K562 (cell line): ENCODE results near the gene SLC29A2. TPM values are rescaled to one million over a fixed set of nuclear protein-coding genes. Genes with fewer than 3 reads are reported as not detected.

ENCODE experiments used
- BRD9 ChIP-seq: fragments of 450-650 bp; IDR thresholded peaks from 2 replicates; pipeline ENCODE4 v1.6.1; 2018; ENCODE audit warnings: low read depth; ENCODE audit not compliant: partially characterized antibody
- FIP1L1 ChIP-seq: fragments of 200-400 bp; formaldehyde crosslinking; IDR thresholded peaks from 2 replicates; pipeline ENCODE4 v1.6.1; 2018; ENCODE audit warnings: mild to moderate bottlenecking, low read depth, low read length; ENCODE audit not compliant: poor library complexity, severe bottlenecking
- MEF2D ChIP-seq: conservative IDR thresholded peaks from 2 replicates; pipeline ENCODE4 v1.6.1; 2016; ENCODE audit warnings: low read depth, missing genetic modification characterization, missing compliant biosample characterization
- MYNN ChIP-seq, 2 experiments: sonication (generic); formaldehyde crosslinking in 1 of 2; IDR thresholded peaks; 2 replicates each; pipeline versions ENCODE4 v1.5.0 to v1.6.1; 2016 to 2020; ENCODE audit warnings: antibody characterized with exemption in 1 of 2, missing genetic modification reagents in 1 of 2
- RAD51 ChIP-seq: fragments of 450-650 bp; IDR thresholded peaks from 2 replicates; pipeline ENCODE4 v1.7.1; 2016; ENCODE audit warnings: low read depth, mild to moderate bottlenecking, borderline replicate concordance
- THRB ChIP-seq: fragments of 450-650 bp; formaldehyde crosslinking; conservative IDR thresholded peaks from 2 replicates; pipeline ENCODE4 v1.4.0; 2022; ENCODE audit warnings: mild to moderate bottlenecking, missing genetic modification characterization
- ZNF407 ChIP-seq: fragments of 450-650 bp; IDR thresholded peaks from 2 replicates; pipeline ENCODE4 v1.6.1; 2016; ENCODE audit warnings: low read depth
- polyA plus RNA-seq, 8 experiments: library from polyadenylated mRNA; depleted of rRNA in 4 of 8; stranded (reverse) in 5 of 8; unstranded in 3 of 8; fragments of >200 nt; fragmentation: Nextera tagmentation in 2 of 8; fragmentation: Illumina TruSeq in 1 of 8; extraction: Ambion mirVana in 2 of 8; extraction: Trizol in 1 of 8; gene quantifications; 2 replicates each; pipeline versions ENCODE4 v1.2.1 to v1.2.3, GENCODE V29; 2011 to 2014; ENCODE audit warnings: inconsistent platforms in 1 of 8, missing spikeins in 1 of 8
- total RNA-seq, 7 experiments: library from RNA; depleted of rRNA in 6 of 7; stranded (reverse); fragments of >200 nt in 6 of 7; fragmentation: Illumina TruSeq in 2 of 7; extraction: Trizol in 2 of 7; gene quantifications; 2 replicates each; pipeline versions ENCODE4 v1.2.1 to v1.2.3, GENCODE V29; 2011 to 2021; ENCODE audit warnings: low replicate concordance in 1 of 7

The SLC29A2 gene
- total and polyA plus RNA-seq, 9 of the 15 experiments (the other 6 are each of a cell fraction or from before 2014, with no cell fraction given), result 2.4 to 48.6 (median 14.2) TPM

- no peak for TF ChIP-seq RAD51
- no peak for TF ChIP-seq MEF2D (tag)
- TF ChIP-seq ZNF407, result no peak
- TF ChIP-seq BRD9, result no peak
- TF ChIP-seq THRB (CRISPR knock-in tag), result peak; percentile 80; the same call in 1 of the 2 replicates
- TF ChIP-seq MYNN (IDR thresholded peaks at IDR 0.05), result no peak
- TF ChIP-seq MYNN (CRISPR knock-in tag; IDR thresholded peaks at IDR 0.05), result no peak
- no peak for TF ChIP-seq FIP1L1
These were observed 44.2 kb downstream of the SLC29A2 start (continued) for GRCh38 chr11:66327171-66328030.
